Germinal center (tissue), 1 donor: ENCODE measurements around the gene TTPAL.

Experiments
- DNase-seq: peaks from one replicate; pipeline ENCODE4 v3.0.0; 2012; ENCODE audit warnings: mixed read lengths, low spot score

Gene TTPAL

GRCh38 chr20:44540834-44541233 lies 65.2 kb downstream of the TTPAL start:
- no peak for DNase-seq

GRCh38 chr20:44541992-44542391 lies 66.3 kb downstream of the TTPAL start:
- DNase-seq, result no peak

GRCh38 chr20:44542890-44543289 lies 67.2 kb downstream of the TTPAL start:
- no peak for DNase-seq

GRCh38 chr20:44543358-44543757 lies 67.7 kb downstream of the TTPAL start:
- no peak for DNase-seq
